DMS79 (cell line): ENCODE data around the gene TMEM184A.
"Not testable (repeated sequence)": the region's sequence is repeated elsewhere in the genome, so short reads cannot be mapped to it uniquely, and the experiment has no call there.

ENCODE experiments used
- DNase-seq: peaks from one replicate; lab custom pipeline; 2025; lab: John Stamatoyannopoulos, UW

Gene TMEM184A

GRCh38 chr7:1523208-1523607, 32.8 kb downstream of the TMEM184A start:
- DNase-seq = no peak

GRCh38 chr7:1521456-1521855, 34.5 kb downstream of the TMEM184A start:
- DNase-seq = no peak

GRCh38 chr7:1520539-1521234, 35.3 kb downstream of the TMEM184A start:
- no peak for DNase-seq

- DNase-seq = not testable (repeated sequence)
These were observed 36.6 kb downstream of the TMEM184A start for GRCh38 chr7:1519322-1519922.

GRCh38 chr7:1516586-1517251, 39.3 kb downstream of the TMEM184A start:
- DNase-seq = no peak

- not testable (repeated sequence) for DNase-seq
These were observed 40.5 kb downstream of the TMEM184A start for GRCh38 chr7:1515509-1515967.

- DNase-seq = no peak
These were observed 41.0 kb downstream of the TMEM184A start for GRCh38 chr7:1514995-1515401.

- DNase-seq = no peak
These were observed 41.6 kb downstream of the TMEM184A start for GRCh38 chr7:1514407-1514806.

- DNase-seq = no peak
These were observed 42.3 kb downstream of the TMEM184A start for GRCh38 chr7:1513657-1514095.

GRCh38 chr7:1512781-1513656, 43.0 kb downstream of the TMEM184A start:
- no peak for DNase-seq

GRCh38 chr7:1511444-1512422, 44.3 kb downstream of the TMEM184A start:
- DNase-seq = no peak

- DNase-seq = no peak
These were observed 45.2 kb downstream of the TMEM184A start for GRCh38 chr7:1510780-1511154.

GRCh38 chr7:1509226-1509625, 46.8 kb downstream of the TMEM184A start:
- no peak for DNase-seq

GRCh38 chr7:1508277-1508758, 47.7 kb downstream of the TMEM184A start:
- DNase-seq = no peak

GRCh38 chr7:1505731-1506550, 50.1 kb downstream of the TMEM184A start:
- DNase-seq = no peak

- DNase-seq = peak; percentile 70
These were observed 51.9 kb downstream of the TMEM184A start, which contains the start of gene INTS1 for GRCh38 chr7:1503816-1504775. TSS of gene INTS1 (minus strand) at chr7:1504389. CDS start at chr7:1503960, 429 bp downstream.

- DNase-seq = no peak
These were observed 52.6 kb downstream of the TMEM184A start for GRCh38 chr7:1503390-1503789.

- DNase-seq = no peak
These were observed 53.2 kb downstream of the TMEM184A start for GRCh38 chr7:1502845-1503244.
